H9 (cell line): ENCODE data around the gene KCTD18. TPM values are rescaled to one million over a fixed set of nuclear protein-coding genes. Genes with fewer than 3 reads are reported as not detected.

ENCODE experiments used
- DNase-seq: peaks from one replicate; pipeline ENCODE4 v3.0.0-alpha.2; 2017
- H2AFZ ChIP-seq: one replicate; pipeline ENCODE4 v1.6.1; 2013; ENCODE audit warnings: mild to moderate bottlenecking, low read length, control low read depth, moderate library complexity
- H2AK5ac ChIP-seq: 2 replicates; pipeline ENCODE4 v1.6.1; 2013; ENCODE audit warnings: low read length, control low read depth, mixed read lengths; ENCODE audit not compliant: insufficient read length
- H2BK120ac ChIP-seq: one replicate; pipeline ENCODE4 v1.6.1; 2013; ENCODE audit warnings: low read depth, mild to moderate bottlenecking, low read length, control low read depth, inconsistent platforms; ENCODE audit not compliant: poor library complexity, severe bottlenecking
- H2BK12ac ChIP-seq: 2 replicates; pipeline ENCODE4 v1.6.1; 2013; ENCODE audit warnings: low read length, control low read depth, mixed read lengths, low read depth; ENCODE audit not compliant: insufficient read length
- H2BK15ac ChIP-seq: 2 replicates; pipeline ENCODE4 v1.6.1; 2013; ENCODE audit warnings: low read depth, low read length, control low read depth
- H2BK20ac ChIP-seq: one replicate; pipeline ENCODE4 v1.6.1; 2013; ENCODE audit warnings: low read depth, mild to moderate bottlenecking, low read length, control low read depth, inconsistent platforms; ENCODE audit not compliant: poor library complexity, severe bottlenecking
- H2BK5ac ChIP-seq: 2 replicates; pipeline ENCODE4 v1.6.1; 2013; ENCODE audit warnings: low read length, control low read depth, mixed read lengths; ENCODE audit not compliant: insufficient read length
- H3K14ac ChIP-seq: 2 replicates; pipeline ENCODE4 v1.6.1; 2013; ENCODE audit warnings: low read length, control low read depth; ENCODE audit not compliant: insufficient read depth
- H3K18ac ChIP-seq: 2 replicates; pipeline ENCODE4 v1.6.1; 2013; ENCODE audit warnings: low read depth, mild to moderate bottlenecking, mixed read lengths, low read length, control low read depth; ENCODE audit not compliant: insufficient read length
- H3K23ac ChIP-seq: 2 replicates; pipeline ENCODE4 v1.6.1; 2013; ENCODE audit warnings: low read length, control low read depth, mixed read lengths, low read depth; ENCODE audit not compliant: insufficient read length
- H3K23me2 ChIP-seq: 2 replicates; pipeline ENCODE4 v1.6.1; 2013; ENCODE audit warnings: low read depth, mild to moderate bottlenecking, mixed read lengths, low read length, control low read depth; ENCODE audit not compliant: insufficient read length, poor library complexity, severe bottlenecking
- H3K27ac ChIP-seq: 2 replicates; pipeline ENCODE4 v1.5.1; 2013; ENCODE audit warnings: low read length, control low read depth, mixed read lengths, low read depth; ENCODE audit not compliant: insufficient read length
- H3K27me3 ChIP-seq: 2 replicates; pipeline ENCODE4 v1.6.1; 2013; ENCODE audit warnings: low read length, control low read depth, inconsistent platforms; ENCODE audit not compliant: insufficient read depth
- H3K4ac ChIP-seq: 2 replicates; pipeline ENCODE4 v1.6.1; 2013; ENCODE audit warnings: low read depth, mild to moderate bottlenecking, control low read depth, inconsistent platforms, low read length, moderate library complexity
- H3K4me1 ChIP-seq: 2 replicates; pipeline ENCODE4 v1.6.1; 2013; ENCODE audit warnings: low read length, control low read depth, inconsistent platforms; ENCODE audit not compliant: insufficient read depth
- H3K4me2 ChIP-seq: 2 replicates; pipeline ENCODE4 v1.6.1; 2013; ENCODE audit warnings: low read length, control low read depth, mixed read lengths; ENCODE audit not compliant: insufficient read length, insufficient read depth
- H3K56ac ChIP-seq: 2 replicates; pipeline ENCODE4 v1.6.1; 2013; ENCODE audit warnings: low read depth, mild to moderate bottlenecking, mixed read lengths, low read length, control low read depth; ENCODE audit not compliant: insufficient read length
- H3K79me1 ChIP-seq: 2 replicates; pipeline ENCODE4 v1.6.1; 2013; ENCODE audit warnings: low read depth, mild to moderate bottlenecking, moderate library complexity, low read length, control low read depth, inconsistent platforms; ENCODE audit not compliant: insufficient read depth, poor library complexity, severe bottlenecking
- H3K79me2 ChIP-seq: 2 replicates; pipeline ENCODE4 v1.6.1; 2013; ENCODE audit warnings: low read length, control low read depth, inconsistent platforms; ENCODE audit not compliant: insufficient read depth
- H3K9ac ChIP-seq: 2 replicates; pipeline ENCODE4 v1.6.1; 2013; ENCODE audit warnings: low read length, control low read depth, mixed read lengths; ENCODE audit not compliant: insufficient read length; ENCODE audit errors: extremely low read depth
- H3K9me3 ChIP-seq: one replicate; pipeline ENCODE4 v1.6.1; 2013; ENCODE audit warnings: low read depth, low read length, inconsistent platforms; ENCODE audit not compliant: control insufficient read depth
- H3T11ph ChIP-seq: one replicate; pipeline ENCODE4 v1.6.1; 2013; ENCODE audit warnings: mild to moderate bottlenecking, low read length, control low read depth, inconsistent platforms
- H4K20me1 ChIP-seq: one replicate; pipeline ENCODE4 v1.6.1; 2013; ENCODE audit not compliant: control insufficient read depth, insufficient read length, insufficient read depth
- H4K5ac ChIP-seq: 2 replicates; pipeline ENCODE4 v1.6.1; 2013; ENCODE audit warnings: low read depth, mild to moderate bottlenecking, mixed read lengths, low read length, control low read depth; ENCODE audit not compliant: insufficient read length
- H4K8ac ChIP-seq: replicated peaks from 2 replicates; pipeline ENCODE4 v1.6.1; 2013; ENCODE audit warnings: low read length, control low read depth, mixed read lengths, low read depth; ENCODE audit not compliant: insufficient read length
- H4K91ac ChIP-seq: 2 replicates; pipeline ENCODE4 v1.6.1; 2013; ENCODE audit warnings: low read depth, mild to moderate bottlenecking, moderate library complexity, mixed read lengths, low read length, control low read depth; ENCODE audit not compliant: insufficient read length
- H3K27ac Mint-ChIP-seq, 3 experiments: 2 replicates in 2 of 3; 3 replicates in 1 of 3; pipeline ENCODE4 v1.8.0; 2020 to 2021; ENCODE audit warnings: mixed read lengths in 3 of 3, mild to moderate bottlenecking in 1 of 3, moderate library complexity in 1 of 3
- H3K27me3 Mint-ChIP-seq: 2 replicates; pipeline ENCODE4 v1.8.0; 2021; ENCODE audit warnings: low read depth, mild to moderate bottlenecking, moderate library complexity, mixed read lengths
- H3K36me3 Mint-ChIP-seq, 3 experiments: 2 replicates in 2 of 3; 3 replicates in 1 of 3; pipeline ENCODE4 v1.8.0; 2020 to 2021; ENCODE audit warnings: low read depth in 3 of 3, mixed read lengths in 3 of 3; ENCODE audit not compliant: insufficient read depth in 1 of 3
- H3K4me1 Mint-ChIP-seq, 2 experiments: 2 replicates each; pipeline ENCODE4 v1.8.0; 2020; ENCODE audit warnings: mixed read lengths in 2 of 2
- H3K4me3 Mint-ChIP-seq, 2 experiments: 2 replicates in 1 of 2; 3 replicates in 1 of 2; pipeline ENCODE4 v1.8.0; 2020 to 2021; ENCODE audit warnings: mild to moderate bottlenecking in 2 of 2, mixed read lengths in 2 of 2, moderate library complexity in 1 of 2
- H3K9me3 Mint-ChIP-seq, 2 experiments: 2 replicates in 1 of 2; 3 replicates in 1 of 2; pipeline ENCODE4 v1.8.0; 2020; ENCODE audit warnings: mild to moderate bottlenecking in 2 of 2, mixed read lengths in 2 of 2, moderate library complexity in 1 of 2
- CTCF ChIP-seq: fragments of 200-600 bp; sonication (generic); conservative IDR thresholded peaks from 3 replicates; pipeline ENCODE4 v1.8.0; 2021; ENCODE audit warnings: antibody characterized with exemption, mild to moderate bottlenecking
- WGBS: extraction: QIAGEN DNeasy Blood & Tissue Kit; methylation state at CpG from one replicate; pipeline ENCODE4 v1.1.7; 2013; ENCODE audit warnings: missing lambda C conversion rate, low lambda C conversion rate, mixed read lengths; ENCODE audit not compliant: insufficient read length; ENCODE audit errors: extremely low coverage; 5-methylcytosine and 5-hydroxymethylcytosine counted together
- total RNA-seq: library from RNA; stranded (reverse); gene quantifications from 2 replicates; pipeline ENCODE4 v1.2.1, GENCODE V29; 2021

The KCTD18 gene
- total RNA-seq, 1 experiment from 2014 or later: 4.9 TPM

GRCh38 chr2:200452377-200452776 is 57.5 kb downstream of the KCTD18 start:
- peaks cover 8 to 13% of the 10 kb centered on the region in 2 experiments for H3K4me1 Mint-ChIP-seq
- no peaks in the 10 kb centered on the region for H3K79me2 ChIP-seq
- no peak overlapping the region for H2AK5ac ChIP-seq
- no peak overlapping the region for H3K56ac ChIP-seq
- H3K27ac Mint-ChIP-seq: no peak overlapping the region
- H3K14ac ChIP-seq: no peak overlapping the region
- H3K4me3 Mint-ChIP-seq: no peak overlapping the region
- no peak overlapping the region for H4K91ac ChIP-seq
- H3K9ac ChIP-seq: no peak overlapping the region
- no peak for TF ChIP-seq CTCF
- no peak overlapping the region for H3K23ac ChIP-seq
- H3K27ac ChIP-seq: no peak overlapping the region
- no peaks in the 10 kb centered on the region for H3K79me1 ChIP-seq
- WGBS: no CpG with 5 or more reads among the region's 2 CpGs
- peaks cover 6% of the 10 kb centered on the region; the same call in 1 of the 2 replicates for H3K4me1 ChIP-seq
- no peak overlapping the region for H2BK20ac ChIP-seq
- no peaks in the 10 kb centered on the region for H3K27me3 ChIP-seq
- no peaks in the 10 kb centered on the region for H3K9me3 Mint-ChIP-seq
- H3K18ac ChIP-seq: no peak overlapping the region
- H4K8ac ChIP-seq: no peak overlapping the region
- H3K9me3 ChIP-seq: no peaks in the 10 kb centered on the region
- H3T11ph ChIP-seq: no peak overlapping the region
- H2BK120ac ChIP-seq: no peak overlapping the region
- no peak overlapping the region for H3K4me2 ChIP-seq
- H3K23me2 ChIP-seq: no peaks in the 10 kb centered on the region
- H3K4ac ChIP-seq: no peak overlapping the region
- no peak overlapping the region for H2BK5ac ChIP-seq
- H3K27me3 Mint-ChIP-seq: no peaks in the 10 kb centered on the region
- H2AFZ ChIP-seq: no peak overlapping the region
- no peak for DNase-seq
- peaks cover 3 to 20% (median 4%) of the 10 kb centered on the region in 3 experiments; a peak in 5 of 7 replicates for H3K36me3 Mint-ChIP-seq
- no peak overlapping the region for H2BK12ac ChIP-seq
- no peaks in the 10 kb centered on the region for H4K20me1 ChIP-seq
- H4K5ac ChIP-seq: no peak overlapping the region
- H2BK15ac ChIP-seq: no peak overlapping the region
